Measurements from ENCODE around the gene SMCO1.
"Not testable (repeated sequence)": the region's sequence is repeated elsewhere in the genome, so short reads cannot be mapped to it uniquely, and the experiment has no call there.

Gene SMCO1

DNA sequence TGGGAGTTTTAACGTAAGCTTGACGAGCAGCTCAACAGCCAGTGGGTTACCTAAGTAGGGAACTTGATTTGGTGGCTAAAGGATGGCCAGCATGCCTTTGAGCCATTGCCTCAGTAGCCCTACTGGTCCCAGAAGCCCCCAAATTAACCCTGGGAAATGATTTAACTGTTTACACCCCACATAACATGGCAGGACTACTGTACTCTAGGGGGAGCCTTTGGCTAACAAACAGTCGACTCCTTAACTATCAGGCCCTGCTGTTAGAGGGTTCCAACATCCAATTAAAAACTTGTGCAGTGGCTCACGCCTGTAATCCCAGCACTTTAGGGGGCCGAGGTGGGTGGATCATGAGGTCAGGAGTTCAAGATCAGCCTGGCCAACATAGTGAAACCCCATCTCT is 9.4 kb upstream of the SMCO1 start:
- H3K4me3 ChIP-seq (replicated peaks; ENCODE audit: low read depth, low read length), result no peak overlapping the region
- TF ChIP-seq, protein P1, sequence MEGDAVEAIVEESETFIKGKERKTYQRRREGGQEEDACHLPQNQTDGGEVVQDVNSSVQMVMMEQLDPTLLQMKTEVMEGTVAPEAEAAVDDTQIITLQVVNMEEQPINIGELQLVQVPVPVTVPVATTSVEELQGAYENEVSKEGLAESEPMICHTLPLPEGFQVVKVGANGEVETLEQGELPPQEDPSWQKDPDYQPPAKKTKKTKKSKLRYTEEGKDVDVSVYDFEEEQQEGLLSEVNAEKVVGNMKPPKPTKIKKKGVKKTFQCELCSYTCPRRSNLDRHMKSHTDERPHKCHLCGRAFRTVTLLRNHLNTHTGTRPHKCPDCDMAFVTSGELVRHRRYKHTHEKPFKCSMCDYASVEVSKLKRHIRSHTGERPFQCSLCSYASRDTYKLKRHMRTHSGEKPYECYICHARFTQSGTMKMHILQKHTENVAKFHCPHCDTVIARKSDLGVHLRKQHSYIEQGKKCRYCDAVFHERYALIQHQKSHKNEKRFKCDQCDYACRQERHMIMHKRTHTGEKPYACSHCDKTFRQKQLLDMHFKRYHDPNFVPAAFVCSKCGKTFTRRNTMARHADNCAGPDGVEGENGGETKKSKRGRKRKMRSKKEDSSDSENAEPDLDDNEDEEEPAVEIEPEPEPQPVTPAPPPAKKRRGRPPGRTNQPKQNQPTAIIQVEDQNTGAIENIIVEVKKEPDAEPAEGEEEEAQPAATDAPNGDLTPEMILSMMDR (IDR thresholded peaks at IDR 0.05; ENCODE audit: low read depth, low read length, missing control alignments), result peak; percentile 8
- DNase-seq (ENCODE audit: extremely low read depth, low read depth), result no peak

DNA sequence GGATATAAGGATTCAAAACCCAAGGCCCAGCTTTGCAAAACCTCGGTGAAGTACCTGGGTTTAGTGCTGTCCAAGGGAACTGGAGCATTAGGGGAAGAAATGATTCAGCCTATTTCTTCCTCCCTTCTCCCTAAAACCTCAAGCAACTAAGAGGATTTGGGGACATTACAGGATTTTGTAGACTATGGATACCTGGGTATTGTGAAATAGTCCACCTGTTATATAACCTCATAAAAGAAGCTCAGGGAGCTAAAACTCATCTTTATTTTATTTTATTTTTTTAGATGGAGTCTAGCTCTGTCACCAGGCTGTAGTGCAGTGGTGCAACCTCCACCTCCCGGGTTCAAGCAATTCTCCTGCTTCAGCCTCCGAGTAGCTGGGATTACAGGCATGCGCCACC is 8.7 kb upstream of the SMCO1 start:
- DNase-seq (ENCODE audit: extremely low read depth, low read depth), result no peak
- H3K4me3 ChIP-seq (replicated peaks; ENCODE audit: low read depth, low read length), result no peak overlapping the region
- TF ChIP-seq, protein P1 (IDR thresholded peaks at IDR 0.05; ENCODE audit: low read depth, low read length, missing control alignments), result no peak

DNA sequence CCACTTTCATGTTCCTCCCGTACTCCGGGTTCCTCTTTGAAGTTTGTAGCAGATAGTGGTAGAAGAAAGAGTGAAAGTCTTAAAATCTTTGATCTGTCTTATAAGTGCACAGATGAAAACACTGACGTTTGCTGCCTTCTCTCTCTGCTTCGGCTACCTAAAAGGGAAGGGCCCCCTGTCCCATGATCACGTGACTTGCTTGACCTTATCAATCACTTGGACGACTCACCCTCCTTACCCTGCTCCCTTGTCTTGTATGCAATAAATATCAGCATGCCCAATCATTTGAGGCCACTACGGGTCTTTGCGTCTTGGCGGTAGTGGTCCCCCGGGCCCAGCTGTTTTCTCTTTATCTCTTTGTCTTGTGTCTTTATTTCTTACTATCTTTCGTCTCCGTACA is 6.1 kb upstream of the SMCO1 start:
- H3K4me3 ChIP-seq (replicated peaks; ENCODE audit: low read depth, low read length); DNase-seq (ENCODE audit: extremely low read depth, low read depth): not testable (repeated sequence)

DNA sequence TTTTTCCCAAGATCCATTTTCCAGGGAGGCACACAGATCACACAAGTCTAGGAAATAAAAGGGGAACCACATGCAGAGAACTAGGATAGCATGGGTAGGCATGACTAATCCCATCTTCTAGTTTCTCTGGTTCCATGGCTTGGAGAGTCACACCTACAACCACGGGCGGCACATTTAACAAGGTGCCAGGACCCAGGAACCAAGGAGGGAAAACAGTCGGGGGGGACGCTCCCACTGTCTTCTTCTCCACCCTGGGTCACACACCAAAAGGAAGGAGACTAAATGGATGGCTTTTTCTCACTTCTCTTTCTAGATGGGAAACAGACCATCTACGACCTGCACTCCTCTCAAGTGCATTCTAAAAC is 4.6 kb upstream of the SMCO1 start:
- no peak overlapping the region for H3K4me3 ChIP-seq (replicated peaks; ENCODE audit: low read depth, low read length)
- TF ChIP-seq, protein P1 (IDR thresholded peaks at IDR 0.05; ENCODE audit: low read depth, low read length, missing control alignments), result no peak
- DNase-seq (ENCODE audit: extremely low read depth, low read depth), result no peak

DNA sequence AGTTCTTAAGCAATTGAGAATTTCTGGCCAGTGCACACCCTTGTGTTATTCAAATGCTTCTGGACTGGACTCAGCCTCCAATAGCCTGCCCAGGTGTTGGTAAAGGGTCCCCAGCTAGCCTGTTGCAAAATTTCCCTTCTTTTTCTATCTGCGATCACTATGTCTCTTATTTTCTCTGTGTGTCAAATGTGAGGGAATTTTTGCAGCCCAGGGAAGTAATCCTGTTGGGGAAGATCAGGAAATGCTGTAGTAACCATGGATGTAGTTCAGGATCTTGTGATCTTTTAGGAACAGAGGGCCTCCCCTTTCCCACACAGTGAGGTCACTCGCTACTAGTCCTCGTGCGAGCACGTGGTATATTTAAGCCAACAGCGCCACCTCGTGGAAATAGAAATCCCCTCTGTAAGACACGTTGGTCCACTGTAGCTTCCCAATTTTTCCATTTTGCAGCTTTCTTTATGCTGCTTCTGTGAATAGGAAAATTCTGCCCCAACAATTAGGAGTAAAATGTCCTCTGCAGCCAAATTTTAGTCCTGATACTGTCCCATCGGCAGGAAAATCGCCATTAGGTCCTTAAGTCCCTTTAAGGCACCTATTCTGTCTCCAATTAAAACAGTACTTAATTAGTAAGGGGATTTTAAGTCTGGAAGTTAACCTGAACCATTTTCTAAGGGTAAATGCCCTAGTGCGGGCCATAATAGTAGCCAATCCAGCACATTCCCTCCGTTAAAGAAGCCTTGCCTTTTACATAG is 4.0 kb upstream of the SMCO1 start:
- H3K4me3 ChIP-seq (replicated peaks; ENCODE audit: low read depth, low read length), result no peak overlapping the region

DNA sequence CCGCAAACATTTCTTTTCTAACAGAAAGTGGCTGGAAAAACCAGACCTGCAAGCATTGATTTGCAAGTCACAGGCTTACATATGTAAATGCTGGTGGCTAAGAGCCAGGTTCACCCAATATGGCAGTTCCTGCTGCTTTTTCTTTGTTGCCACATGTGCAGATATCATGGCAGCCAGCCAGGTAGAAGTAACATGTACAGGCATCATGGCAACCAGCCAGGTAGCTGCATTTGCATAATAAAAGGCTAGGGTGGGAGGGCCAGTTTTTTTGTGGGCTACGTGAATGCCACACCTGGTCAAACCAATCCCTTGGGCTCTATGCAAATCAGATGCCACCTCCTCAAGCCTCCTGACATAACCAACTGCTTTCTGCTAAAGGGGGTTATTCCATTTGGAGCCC is 2.8 kb upstream of the SMCO1 start:
- DNase-seq (ENCODE audit: extremely low read depth, low read depth), result no peak
- TF ChIP-seq, protein P1 (IDR thresholded peaks at IDR 0.05; ENCODE audit: low read depth, low read length, missing control alignments), result no peak
- no peak overlapping the region for H3K4me3 ChIP-seq (replicated peaks; ENCODE audit: low read depth, low read length)

More for the DNA sequence above, 4.0 kb upstream of the SMCO1 start:
- TF ChIP-seq, protein P1 (IDR thresholded peaks at IDR 0.05; ENCODE audit: low read depth, low read length, missing control alignments), result peak; percentile 52
- DNase-seq (ENCODE audit: extremely low read depth, low read depth), result no peak

DNA sequence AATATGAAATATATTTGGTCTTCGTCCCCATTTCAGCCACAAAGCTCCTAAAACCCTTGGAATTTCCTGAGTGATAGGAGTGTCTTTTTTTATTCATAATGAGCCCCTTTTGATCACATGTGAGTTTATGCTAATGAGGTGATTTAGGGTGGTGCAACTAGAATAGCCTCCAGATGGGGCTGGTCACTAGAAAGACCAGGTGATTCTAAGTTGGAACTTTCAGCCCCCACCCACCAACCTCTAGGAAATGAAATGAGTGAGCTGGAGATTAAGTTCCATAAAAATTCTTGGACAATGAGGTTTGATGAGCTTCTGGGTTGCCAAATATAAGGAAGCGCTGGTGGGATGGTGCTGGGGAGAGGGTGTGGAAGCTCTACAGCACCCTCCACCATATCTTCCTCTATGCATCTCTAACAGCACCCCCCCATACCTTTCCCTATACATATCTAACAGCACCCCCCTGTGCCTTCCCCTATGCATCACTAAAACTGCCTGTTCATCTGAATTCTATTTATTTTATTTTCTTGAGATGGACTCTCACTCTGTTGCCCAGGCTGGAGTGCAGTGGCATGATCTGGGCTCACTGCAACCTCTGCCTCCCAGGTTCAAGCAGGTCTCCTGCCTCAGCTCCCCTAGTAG is 2.1 kb upstream of the SMCO1 start:
- no peak for DNase-seq (ENCODE audit: extremely low read depth, low read depth)
- TF ChIP-seq, protein P1 (IDR thresholded peaks at IDR 0.05; ENCODE audit: low read depth, low read length, missing control alignments), result no peak
- H3K4me3 ChIP-seq (replicated peaks; ENCODE audit: low read depth, low read length), result no peak overlapping the region

Measured in HFF-Myc (cell line).